ENCODE measurements around the gene IL1RN. TPM values are rescaled to one million over a fixed set of nuclear protein-coding genes. Genes with fewer than 3 reads are reported as not detected.

Gene IL1RN
- total and polyA plus RNA-seq, 10 of the 15 experiments (the other 5 are each of a cell fraction or from before 2014, with no cell fraction given): 0.04 TPM; not detected in 7

GRCh38 chr2:113162869-113163268 lies 35.5 kb downstream of the IL1RN start:
- 0 out of 4 replicates have a peak, but pooled peaks cover 0 to under 1% of the 10 kb centered on the region in 2 experiments for H3K27me3 ChIP-seq (replicated peaks in 1 of 2; ENCODE audit: control insufficient read depth in 2 of 2, insufficient read depth in 2 of 2, low read length in 1 of 2)
- H2AFZ ChIP-seq (ENCODE audit: control insufficient read depth, low read depth, low read length): no peak overlapping the region
- H3K36me3 ChIP-seq (ENCODE audit: control insufficient read depth in 2 of 2, insufficient read depth in 2 of 2, low read length in 1 of 2): no peaks in the 10 kb centered on the region
- RAD21 ChIA-PET (ENCODE audit: unreplicated experiment): no interaction called here
- H3K9me3 ChIP-seq (replicated peaks; ENCODE audit: control insufficient read depth, insufficient read depth, low read length): no peaks in the 10 kb centered on the region
- POLR2A ChIA-PET: no interaction called here
- BruUV-seq (replicated peaks): no TSS peak
- H3K27ac ChIP-seq (ENCODE audit: control insufficient read depth, insufficient read depth): no peak overlapping the region
- ATAC-seq: no peak
- intact Hi-C loops (cut with micrococcal nuclease; ENCODE audit: unreplicated experiment): no loop called here
- no peak for DNase-seq (ENCODE audit: low read depth, low spot score)
- CTCF ChIA-PET: interaction anchor here (0.5 to 5.4 kb wide), 7 partner anchors 9 to 227 kb away, joined by 3 to 29 read pairs (median 4); no protein-coding TSS in a partner anchor
- in situ Hi-C loops (cut with MboI): no loop called here
- H3K79me2 ChIP-seq (ENCODE audit: control insufficient read depth, insufficient read depth, low read length): no peaks in the 10 kb centered on the region
- no peak for FAIRE-seq
- H3K4me3 ChIP-seq: no peak overlapping the region
- TF ChIP-seq POLR2AphosphoS2 (IDR thresholded peaks at IDR 0.05; ENCODE audit: low read depth, low read length) (no peak), TCF3 (IDR thresholded peaks at IDR 0.05; ENCODE audit: borderline replicate concordance, insufficient read depth, low read depth, low read length) (no peak), JUNB (IDR thresholded peaks at IDR 0.05) (no peak), ZBTB40 (IDR thresholded peaks at IDR 0.05; ENCODE audit: borderline replicate concordance) (no peak), NBN (IDR thresholded peaks at IDR 0.05) (no peak), ASH2L (IDR thresholded peaks at IDR 0.05; ENCODE audit: borderline replicate concordance, low read depth) (no peak), KDM1A (IDR thresholded peaks at IDR 0.05; ENCODE audit: borderline replicate concordance) (no peak), MYC (IDR thresholded peaks at IDR 0.05; ENCODE audit: insufficient read depth, insufficient read length, insufficient replicate concordance, low read length, severe bottlenecking) (no peak), CREB1 (IDR thresholded peaks at IDR 0.05; ENCODE audit: low read depth) (no peak), USF2 (IDR thresholded peaks at IDR 0.05; ENCODE audit: borderline replicate concordance, low read depth, low read length) (no peak), MEF2B (IDR thresholded peaks at IDR 0.05; ENCODE audit: partially characterized antibody, poor library complexity, severe bottlenecking) (no peak), BHLHE40 (IDR thresholded peaks at IDR 0.05; ENCODE audit: borderline replicate concordance in 1 of 2, low read depth in 2 of 2, low read length in 1 of 2) (no peak)
- no peak overlapping the region for H3K9ac ChIP-seq (ENCODE audit: control insufficient read depth, insufficient read depth, low read length)
- H3K4me1 ChIP-seq (ENCODE audit: control insufficient read depth, insufficient read depth, low read length): peaks cover 4% of the 10 kb centered on the region
- H3K4me2 ChIP-seq (ENCODE audit: control insufficient read depth, insufficient read depth): no peak overlapping the region
- no peaks in the 10 kb centered on the region for H4K20me1 ChIP-seq (ENCODE audit: control insufficient read depth, insufficient read depth)
- SMC1A ChIA-PET (ENCODE audit: uncharacterized antibody, unreplicated experiment): interaction anchor here (0.7 to 1.2 kb wide), 3 partner anchors 13 to 27 kb away, joined by 3 to 6 read pairs (median 5); no protein-coding TSS in a partner anchor

All from GM12878 (cell line).